ENCODE measurements around the gene SOCS6. TPM values are rescaled to one million over a fixed set of nuclear protein-coding genes. Genes with fewer than 3 reads are reported as not detected.

SOCS6 gene
- total and polyA plus RNA-seq, 2 donors (not counting 1 experiment from before 2014, with no cell fraction given), result 0.25 to 0.99 TPM

GRCh38 chr18:70337139-70337972 lies 48.5 kb downstream of the SOCS6 start:
- Histone ChIP-seq H3K27ac (ENCODE audit: low read length in 2 of 2) (no peak overlapping the region), H3K9ac (ENCODE audit: low read length) (no peak overlapping the region), H3K4me1 (ENCODE audit: control insufficient read depth in 2 of 2, insufficient read depth in 2 of 2, low read length in 2 of 2) (no peaks in the 10 kb centered on the region), H2AFZ (ENCODE audit: insufficient read depth, low read depth, low read length, poor library complexity, severe bottlenecking) (no peak overlapping the region), H3K36me3 (replicated peaks in 1 of 2; ENCODE audit: control extremely low read depth in 1 of 2, control insufficient read depth in 1 of 2, extremely low read depth in 1 of 2, insufficient read depth in 2 of 2, low read length in 1 of 2) (no peaks in the 10 kb centered on the region), H3K4me2 (replicated peaks; ENCODE audit: low read depth, low read length, poor library complexity, severe bottlenecking) (no peak overlapping the region), H3K79me2 (ENCODE audit: control insufficient read depth, insufficient read depth, low read length) (no peaks in the 10 kb centered on the region), H4K20me1 (ENCODE audit: control insufficient read depth, insufficient read depth, low read length, poor library complexity, severe bottlenecking) (no peaks in the 10 kb centered on the region), H3K4me3 (ENCODE audit: control extremely low read depth in 1 of 5, extremely low read depth in 1 of 5, insufficient read depth in 1 of 5, low read depth in 2 of 5, low read length in 4 of 5) (no peak overlapping the region), H3K9me3 (ENCODE audit: control extremely low read depth in 1 of 3, control insufficient read depth in 2 of 3, insufficient read depth in 1 of 3, low read length in 2 of 3) (peaks cover 0 to 6% (median 0%) of the 10 kb centered on the region in 3 donors), H3K27me3 (replicated peaks in 1 of 4; ENCODE audit: control extremely low read depth in 1 of 4, control insufficient read depth in 3 of 4, insufficient read depth in 4 of 4, low read length in 3 of 4) (no peaks in the 10 kb centered on the region)
- no peak overlapping the region for H3K27ac Mint-ChIP-seq
- H3K4me1 Mint-ChIP-seq, result no peaks in the 10 kb centered on the region
- ATAC-seq (ENCODE audit: low read depth) (no peak), DNase-seq (no peak)
- no CpG with 5 or more reads among the region's 4 CpGs for WGBS (ENCODE audit: insufficient coverage)
- intact Hi-C loops (cut with micrococcal nuclease), result no loop called here
- no peaks in the 10 kb centered on the region for H3K27me3 Mint-ChIP-seq
- POLR2A ChIA-PET, result no interaction called here
- TF ChIP-seq CTCF (IDR thresholded peaks at IDR 0.05) (no peak), EZH2 (IDR thresholded peaks at IDR 0.05; ENCODE audit: borderline replicate concordance, insufficient read depth, low read depth, low read length, poor library complexity, severe bottlenecking) (no peak)
- H3K4me3 Mint-ChIP-seq, result no peak overlapping the region
- CTCF ChIA-PET, result no interaction called here
- H3K9me3 Mint-ChIP-seq (ENCODE audit: insufficient read depth), result no peaks in the 10 kb centered on the region

DNA sequence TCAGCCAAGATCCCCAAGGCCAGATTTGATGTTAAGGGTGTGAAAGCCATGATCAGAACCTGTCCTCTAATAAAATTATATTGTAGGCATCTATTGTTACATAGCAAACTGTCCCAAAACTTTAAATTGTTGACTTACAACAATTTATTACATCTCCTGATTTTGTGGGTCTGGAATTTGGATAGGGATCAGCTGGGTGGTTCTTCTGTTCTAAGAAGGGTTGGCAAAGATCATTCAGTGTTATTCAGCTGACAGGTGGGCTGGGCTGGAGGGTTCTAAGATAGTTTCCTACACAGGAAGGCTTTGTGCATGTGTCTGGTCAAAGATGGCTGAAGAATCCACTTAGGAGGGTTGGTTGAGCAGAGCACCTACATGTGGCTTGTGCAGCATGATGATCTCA lies 50.0 kb downstream of the SOCS6 start:
- H3K27ac Mint-ChIP-seq, result no peak overlapping the region
- TF ChIP-seq CTCF (IDR thresholded peaks at IDR 0.05), result no peak
- TF ChIP-seq EZH2 (IDR thresholded peaks at IDR 0.05; ENCODE audit: borderline replicate concordance, insufficient read depth, low read depth, low read length, poor library complexity, severe bottlenecking), result no peak
- no peaks in the 10 kb centered on the region for H3K4me1 ChIP-seq (ENCODE audit: control insufficient read depth in 2 of 2, insufficient read depth in 2 of 2, low read length in 2 of 2)
- peaks cover 0 to 6% (median 0%) of the 10 kb centered on the region in 3 donors for H3K9me3 ChIP-seq (ENCODE audit: control extremely low read depth in 1 of 3, control insufficient read depth in 2 of 3, insufficient read depth in 1 of 3, low read length in 2 of 3)
- H3K4me3 ChIP-seq (ENCODE audit: control extremely low read depth in 1 of 5, extremely low read depth in 1 of 5, insufficient read depth in 1 of 5, low read depth in 2 of 5, low read length in 4 of 5), result no peak overlapping the region
- intact Hi-C loops (cut with micrococcal nuclease), result no loop called here
- no peak overlapping the region for H3K27ac ChIP-seq (ENCODE audit: low read length in 2 of 2)
- no peaks in the 10 kb centered on the region for H3K9me3 Mint-ChIP-seq (ENCODE audit: insufficient read depth)
- no peak overlapping the region for H2AFZ ChIP-seq (ENCODE audit: insufficient read depth, low read depth, low read length, poor library complexity, severe bottlenecking)
- ATAC-seq (ENCODE audit: low read depth) (no peak), DNase-seq (no peak)
- H3K36me3 ChIP-seq (replicated peaks in 1 of 2; ENCODE audit: control extremely low read depth in 1 of 2, control insufficient read depth in 1 of 2, extremely low read depth in 1 of 2, insufficient read depth in 2 of 2, low read length in 1 of 2), result no peaks in the 10 kb centered on the region
- no peak overlapping the region for H3K4me3 Mint-ChIP-seq
- CTCF ChIA-PET, result no interaction called here
- POLR2A ChIA-PET, result no interaction called here
- no peak overlapping the region for H3K9ac ChIP-seq (ENCODE audit: low read length)
- H3K79me2 ChIP-seq (ENCODE audit: control insufficient read depth, insufficient read depth, low read length), result no peaks in the 10 kb centered on the region
- H3K4me2 ChIP-seq (replicated peaks; ENCODE audit: low read depth, low read length, poor library complexity, severe bottlenecking), result no peak overlapping the region
- H3K4me1 Mint-ChIP-seq, result no peaks in the 10 kb centered on the region
- no peaks in the 10 kb centered on the region for H4K20me1 ChIP-seq (ENCODE audit: control insufficient read depth, insufficient read depth, low read length, poor library complexity, severe bottlenecking)
- no peaks in the 10 kb centered on the region for H3K27me3 Mint-ChIP-seq
- no peaks in the 10 kb centered on the region for H3K27me3 ChIP-seq (replicated peaks in 1 of 4; ENCODE audit: control extremely low read depth in 1 of 4, control insufficient read depth in 3 of 4, insufficient read depth in 4 of 4, low read length in 3 of 4)

All from B cell (primary cell).